UCSD-AML1 (cell line): ENCODE data around the gene KIF17.
"Not testable (repeated sequence)": the region's sequence is repeated elsewhere in the genome, so short reads cannot be mapped to it uniquely, and the experiment has no call there.

Experiments used
- DNase-seq: peaks from one replicate; lab custom pipeline; 2025; ENCODE audit not compliant: unreplicated experiment; lab: John Stamatoyannopoulos, UW

Gene KIF17

GRCh38 chr1:20693623-20694022 is 24.2 kb downstream of the KIF17 start:
- no peak for DNase-seq

DNA sequence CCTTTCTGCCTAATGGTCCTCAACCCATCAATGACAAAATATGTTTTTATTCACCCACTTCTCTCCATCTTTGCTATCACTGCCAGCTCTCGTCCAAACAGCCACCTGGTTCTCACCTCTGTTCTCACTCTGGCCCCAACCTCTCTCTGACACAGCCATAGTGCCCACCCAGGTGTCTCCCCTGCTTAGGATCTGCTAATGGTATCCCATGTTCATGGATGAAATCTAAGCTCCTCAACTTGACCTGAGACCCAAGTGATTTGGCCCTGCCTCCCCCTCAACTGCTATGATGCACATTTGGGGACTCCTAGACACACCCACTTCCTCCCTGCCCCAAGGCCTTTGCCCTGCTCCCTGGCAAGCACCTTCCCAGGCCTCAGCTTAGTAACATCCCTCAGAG is 25.9 kb downstream of the KIF17 start:
- DNase-seq: no peak

DNA sequence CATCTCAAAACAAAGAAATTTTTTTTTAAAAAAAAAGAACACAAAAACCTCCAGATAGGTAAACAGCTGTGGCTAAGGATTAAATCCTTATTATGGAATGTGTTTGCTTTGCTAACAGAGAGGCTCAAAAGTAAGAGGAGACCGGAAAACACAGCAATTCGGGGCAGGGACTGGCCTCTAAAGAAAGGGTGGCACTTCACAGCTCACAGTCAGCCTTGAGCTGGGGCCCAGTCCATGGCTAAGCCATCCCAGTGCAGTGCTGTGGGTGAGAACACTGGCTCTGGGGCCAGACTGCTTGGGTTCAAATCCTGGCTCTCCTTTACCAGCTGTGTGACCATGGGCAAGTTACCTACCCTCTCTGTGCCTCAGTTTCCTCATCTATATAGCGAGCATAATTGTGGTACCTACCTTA is 28.2 kb downstream of the KIF17 start:
- DNase-seq: no peak

DNA sequence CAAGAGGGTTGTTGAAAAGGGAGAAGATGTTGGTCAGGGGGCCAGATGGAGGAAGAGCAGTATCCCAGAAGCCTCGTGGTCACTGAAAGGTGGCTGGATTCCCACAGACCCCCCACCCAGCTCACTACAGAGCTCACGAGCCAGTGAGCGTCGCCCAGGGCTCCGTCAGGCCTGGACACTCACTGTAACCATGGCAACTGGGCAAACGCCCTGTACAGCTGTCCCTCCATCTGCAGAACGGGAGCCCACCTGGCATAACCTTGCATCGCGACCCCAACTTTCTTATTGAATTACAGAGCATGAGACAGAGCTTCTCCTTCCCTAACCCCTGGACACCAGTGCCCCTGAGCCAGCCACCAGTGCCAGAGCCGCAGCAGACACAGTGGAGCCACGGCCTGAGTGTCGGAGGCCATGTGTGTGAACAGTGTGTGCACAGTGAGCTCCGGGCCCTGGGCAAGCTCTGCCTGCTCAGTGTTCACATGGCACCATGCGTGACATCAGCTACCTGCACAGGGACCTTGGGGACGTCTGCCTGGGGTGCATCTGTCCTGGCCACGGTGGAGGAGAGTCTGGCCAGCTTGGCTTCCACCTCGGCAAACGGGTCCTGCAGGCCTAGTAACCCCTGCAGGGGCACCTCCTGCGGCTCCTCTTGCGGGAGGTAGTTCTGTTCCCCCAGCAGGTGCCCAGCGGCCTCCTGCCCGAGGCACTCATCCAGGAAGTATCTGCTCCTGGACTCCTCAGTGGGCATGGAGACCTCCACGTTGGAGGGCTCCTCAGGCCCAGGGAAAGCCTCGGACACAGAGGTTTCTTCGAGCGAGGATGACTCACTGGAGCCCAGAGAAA is 30.7 kb downstream of the KIF17 start:
- DNase-seq: no peak

GRCh38 chr1:20685741-20686140 is 32.1 kb downstream of the KIF17 start:
- no peak for DNase-seq

DNA sequence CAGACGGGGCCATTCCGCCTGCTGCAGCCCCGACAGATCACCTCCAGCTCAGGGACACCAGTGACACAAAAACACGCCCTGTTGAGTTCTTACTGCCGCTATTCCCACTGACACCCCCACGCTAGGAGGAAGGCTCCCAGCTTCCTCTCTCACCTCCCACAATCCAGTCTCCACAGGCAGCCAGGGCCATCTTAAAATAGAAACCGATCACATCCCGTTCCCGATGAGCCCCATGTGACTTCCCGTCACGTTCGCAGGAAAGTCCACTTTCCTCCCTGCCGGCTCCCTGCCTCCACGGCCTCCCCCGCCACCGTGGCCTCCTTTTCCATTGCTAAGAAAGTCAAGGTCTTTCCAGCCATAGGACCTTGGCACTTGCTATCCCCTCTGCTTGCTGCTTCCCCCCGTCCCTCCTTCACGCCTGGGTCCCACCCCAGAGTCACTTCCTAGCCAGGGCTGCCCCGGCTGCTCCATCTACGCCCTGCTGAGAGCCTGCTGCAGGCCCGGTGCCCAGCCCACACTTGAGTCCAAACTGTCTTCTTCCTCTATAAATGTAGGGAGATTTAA is 32.6 kb downstream of the KIF17 start:
- peak; percentile 55 for DNase-seq

DNA sequence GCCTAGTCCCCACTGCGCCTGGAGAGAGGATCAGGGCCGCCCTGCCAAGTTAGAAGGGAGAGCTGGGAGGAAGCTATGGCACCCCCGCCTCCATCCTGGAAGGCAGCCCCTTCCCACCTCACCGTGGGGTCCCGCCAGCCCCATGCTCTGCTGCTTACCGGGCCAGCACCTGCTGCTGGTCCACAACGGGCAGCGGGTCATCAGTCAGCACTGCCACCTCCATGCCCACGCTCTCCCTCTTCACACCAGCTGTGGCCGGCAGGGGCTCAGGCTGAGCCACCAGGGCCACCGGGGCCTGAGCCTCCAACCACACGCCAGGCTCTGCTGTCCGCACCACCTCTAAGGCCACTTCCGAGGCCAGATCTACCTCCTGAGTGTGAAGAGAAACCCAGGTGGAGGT is 33.2 kb downstream of the KIF17 start:
- no peak for DNase-seq

- no peak for DNase-seq
Observed at GRCh38 chr1:20684050-20684620, 33.7 kb downstream of the KIF17 start.

DNA sequence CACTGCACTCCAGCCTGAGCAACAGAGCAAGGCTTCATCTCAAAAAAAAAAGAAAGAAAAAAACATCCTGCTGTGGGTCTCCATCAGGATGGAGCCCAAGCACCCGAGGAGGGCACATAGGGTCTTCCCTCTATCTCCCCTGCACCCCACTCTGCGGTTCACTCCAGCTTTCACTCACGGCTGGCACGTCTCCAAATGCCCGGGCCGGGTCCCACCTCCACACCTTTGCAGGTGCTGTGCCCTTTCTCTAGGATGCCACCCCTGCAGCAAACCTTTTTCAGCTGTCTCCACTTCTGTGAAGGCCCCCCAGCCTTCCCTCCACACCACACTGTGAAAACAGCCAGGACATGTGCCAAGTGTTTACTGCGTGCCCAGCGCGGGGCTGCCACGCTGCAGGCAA is 34.2 kb downstream of the KIF17 start:
- DNase-seq: no peak

GRCh38 chr1:20682571-20683236 is 35.1 kb downstream of the KIF17 start:
- DNase-seq: peak; percentile 75

DNA sequence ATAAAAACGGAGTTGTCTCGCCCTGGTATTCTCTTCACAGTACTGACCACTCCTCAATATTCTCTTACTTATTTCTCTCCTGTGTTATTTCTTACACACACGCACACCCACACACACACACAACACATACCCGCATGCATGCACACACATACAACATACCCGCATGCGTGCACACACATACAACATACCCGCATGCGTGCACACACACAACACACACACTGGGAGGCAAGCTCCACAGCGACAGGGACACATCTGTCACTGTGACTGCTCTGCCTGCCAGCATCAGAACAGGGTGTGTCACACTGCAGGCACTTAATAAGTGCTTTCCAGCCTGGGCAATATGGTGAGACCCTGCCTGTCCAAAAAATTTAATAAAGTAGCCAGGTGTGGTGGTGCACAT is 35.8 kb downstream of the KIF17 start:
- no peak for DNase-seq

DNA sequence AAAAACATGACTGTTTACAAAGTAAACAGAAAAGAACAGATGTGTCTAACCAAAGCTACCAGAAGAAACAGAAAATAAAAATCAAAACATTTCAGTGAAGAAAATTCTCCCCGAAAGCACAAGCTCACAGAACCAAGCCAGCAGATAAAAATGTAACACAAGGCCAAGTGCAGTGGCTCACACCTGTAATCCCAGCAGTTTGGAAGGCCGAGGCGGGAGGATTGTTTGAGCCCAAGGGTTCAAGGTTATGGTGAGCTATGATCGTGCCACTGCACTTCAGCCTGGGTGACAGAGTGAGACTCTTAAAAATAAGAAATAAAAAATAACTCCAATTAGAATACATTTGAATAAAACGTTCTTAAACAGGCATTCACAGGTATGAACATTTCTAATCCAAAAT is 37.5 kb downstream of the KIF17 start:
- DNase-seq: no peak

DNA sequence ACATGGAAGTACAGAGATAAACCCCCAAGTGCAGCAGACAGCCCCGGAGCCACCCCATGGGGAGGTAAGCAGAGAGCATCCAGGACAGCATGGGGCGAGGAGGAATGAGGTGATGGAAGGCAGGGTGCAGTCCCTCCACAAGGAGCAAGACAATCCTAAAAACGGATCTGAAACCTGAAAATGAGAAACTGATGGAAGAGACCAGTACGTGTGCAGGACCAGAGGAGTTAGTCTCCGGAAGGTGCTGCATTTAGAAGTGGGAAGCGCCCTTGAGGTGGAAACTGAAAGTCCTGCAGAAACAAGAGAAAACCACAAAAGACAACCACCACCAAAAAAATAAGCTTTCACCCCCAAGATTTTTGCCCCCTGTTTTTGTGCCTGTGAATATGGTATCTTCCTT is 39.2 kb downstream of the KIF17 start:
- no peak for DNase-seq

GRCh38 chr1:20673626-20674025 is 44.2 kb downstream of the KIF17 start:
- not testable (repeated sequence) for DNase-seq

- no peak for DNase-seq
Observed at GRCh38 chr1:20672265-20672632, 45.6 kb downstream of the KIF17 start.

GRCh38 chr1:20670936-20671335 is 46.9 kb downstream of the KIF17 start:
- DNase-seq: no peak

GRCh38 chr1:20668581-20668980 is 49.2 kb downstream of the KIF17 start:
- no peak for DNase-seq

- no peak for DNase-seq
Observed at GRCh38 chr1:20666804-20667203, 51.0 kb downstream of the KIF17 start.

DNA sequence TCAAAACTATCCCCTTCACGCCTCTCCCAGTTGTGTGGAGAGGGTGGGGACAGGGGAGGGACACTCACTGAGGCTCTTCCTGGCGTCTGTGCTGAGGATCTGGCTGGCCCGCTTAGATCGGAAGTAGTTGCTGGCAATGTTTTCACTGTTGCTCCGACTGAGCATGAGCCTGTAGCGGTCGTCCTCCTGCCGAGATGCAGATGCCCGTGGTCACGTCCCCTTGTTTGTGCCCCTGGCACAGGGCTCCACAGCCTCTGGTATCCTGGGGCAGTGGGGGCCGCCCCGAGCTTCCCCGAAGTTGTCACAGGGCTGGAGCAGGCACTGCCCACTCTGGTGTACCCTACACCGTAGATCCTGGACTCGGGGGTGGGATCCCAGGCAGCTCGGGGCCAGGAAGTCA is 51.7 kb downstream of the KIF17 start:
- DNase-seq: no peak

DNA sequence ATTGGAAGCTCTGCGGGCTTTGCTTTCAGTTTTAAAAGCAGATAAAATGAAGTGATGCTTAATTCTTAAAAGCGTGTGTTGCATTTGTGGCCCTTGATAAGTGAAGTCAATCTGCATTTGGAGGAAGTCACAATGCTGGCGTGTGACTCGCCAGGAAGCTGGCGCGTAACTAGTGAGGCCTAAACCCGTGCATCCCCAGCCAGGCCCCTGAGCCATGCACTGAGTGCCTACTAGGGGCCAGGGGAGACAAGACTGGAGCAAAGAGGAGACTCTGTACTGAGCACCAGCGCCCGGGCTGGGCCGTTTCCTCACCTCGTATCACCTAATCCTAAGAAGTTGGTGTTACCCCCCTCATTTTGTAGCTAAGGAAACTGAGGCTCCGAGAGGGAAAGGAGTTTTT is 52.1 kb downstream of the KIF17 start:
- peak; percentile 54 for DNase-seq

- DNase-seq: no peak
Observed at GRCh38 chr1:20663969-20664715, 53.7 kb downstream of the KIF17 start.
